Brain microvascular endothelial cell (primary cell): ENCODE measurements around the gene RCBTB1.

Source experiments
- DNase-seq: peaks from one replicate; pipeline ENCODE4 v3.0.0-alpha.2; 2020
- H3K27ac ChIP-seq: fragments of 250-450 bp; sonication (Bioruptor Pico); 2 replicates; pipeline ENCODE4 v1.5.1; 2020; ENCODE audit warnings: mild to moderate bottlenecking, moderate library complexity
- H3K27me3 ChIP-seq: fragments of 250-450 bp; sonication (Bioruptor Pico); replicated peaks from 2 replicates; pipeline ENCODE4 v1.5.1; 2020; ENCODE audit warnings: mild to moderate bottlenecking
- H3K36me3 ChIP-seq: fragments of 250-450 bp; sonication (Bioruptor Pico); replicated peaks from 2 replicates; pipeline ENCODE4 v1.5.1; 2020; ENCODE audit warnings: mild to moderate bottlenecking
- H3K4me3 ChIP-seq: 2 replicates; pipeline ENCODE4 v1.5.1; 2011; ENCODE audit warnings: low read depth, mild to moderate bottlenecking, control low read depth, low read length, moderate library complexity
- CTCF ChIP-seq: IDR thresholded peaks from 2 replicates; pipeline ENCODE4 v1.5.1; 2011; ENCODE audit warnings: low read depth, mild to moderate bottlenecking, moderate library complexity, low read length, control low read depth, inconsistent platforms; ENCODE audit errors: missing control alignments
- in situ Hi-C: cut with HindIII; loops from 2 replicates; pipeline ENCODE4 v1.10.0; 2017; ENCODE audit warnings: low sequenced_read_pairs, low pct_ligation_motif_present

The RCBTB1 gene

DNA sequence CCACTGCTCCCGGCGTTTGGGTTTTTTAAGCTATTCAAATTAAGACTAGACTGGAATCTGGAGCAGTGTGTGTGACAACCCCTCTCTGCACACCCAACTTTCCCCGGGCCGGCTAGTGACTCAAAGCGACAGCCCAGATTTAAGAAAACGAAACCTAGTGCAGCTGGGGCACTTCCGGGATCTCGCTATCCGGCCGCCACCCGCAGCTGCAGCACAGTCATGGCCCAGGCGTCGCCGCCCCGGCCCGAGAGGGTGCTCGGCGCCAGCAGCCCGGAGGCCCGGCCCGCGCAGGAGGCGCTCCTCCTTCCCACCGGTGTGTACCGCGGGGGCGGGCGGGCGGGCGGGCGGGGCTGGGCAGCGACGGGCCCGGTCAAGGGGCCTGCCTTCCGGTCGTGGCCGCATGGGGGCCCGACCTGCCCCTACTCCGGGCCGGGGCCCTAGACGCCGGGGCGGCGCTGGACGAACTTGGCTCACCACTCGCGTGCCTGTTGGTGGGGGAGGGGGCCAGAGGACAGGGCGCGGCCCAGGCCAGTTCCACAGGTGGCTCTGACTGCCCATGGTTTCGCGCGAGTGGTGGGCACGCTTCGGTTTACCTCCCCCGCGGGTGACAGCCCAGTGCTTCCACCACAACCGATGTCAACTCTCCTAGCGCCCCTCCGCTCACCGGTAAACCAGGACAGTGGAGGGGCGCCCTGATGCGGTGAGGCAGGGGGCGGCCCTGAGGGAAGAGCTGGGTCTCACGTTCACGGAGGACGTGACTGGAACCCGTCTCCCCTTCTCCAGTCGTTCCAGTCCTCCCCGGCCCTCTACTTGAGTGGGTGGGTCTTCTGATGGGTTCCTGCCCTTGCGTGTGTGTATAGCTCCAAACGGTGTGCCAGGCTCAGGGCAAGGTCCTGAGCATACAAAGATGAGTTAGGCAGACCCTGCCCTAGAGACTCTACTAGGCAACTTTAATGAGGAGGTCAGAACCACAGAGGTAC, 89.3 kb downstream of the RCBTB1 start, which contains the start of gene PHF11:
Gene PHF11, plus strand, starts transcription at position 171 of the 980 bp plus-strand sequence. Its CDS starts 49 bp downstream, at position 220.
- TF ChIP-seq CTCF = no peak
- no peaks in the 10 kb centered on the region for H3K36me3 ChIP-seq
- no peaks in the 10 kb centered on the region for H3K27me3 ChIP-seq
- peak within 1 kb of the TSS; percentile 65 for H3K4me3 ChIP-seq
- H3K27ac ChIP-seq = peak within 1 kb of the TSS; percentile 78
- in situ Hi-C loops = no loop called here
- DNase-seq = peak; percentile 64

DNA sequence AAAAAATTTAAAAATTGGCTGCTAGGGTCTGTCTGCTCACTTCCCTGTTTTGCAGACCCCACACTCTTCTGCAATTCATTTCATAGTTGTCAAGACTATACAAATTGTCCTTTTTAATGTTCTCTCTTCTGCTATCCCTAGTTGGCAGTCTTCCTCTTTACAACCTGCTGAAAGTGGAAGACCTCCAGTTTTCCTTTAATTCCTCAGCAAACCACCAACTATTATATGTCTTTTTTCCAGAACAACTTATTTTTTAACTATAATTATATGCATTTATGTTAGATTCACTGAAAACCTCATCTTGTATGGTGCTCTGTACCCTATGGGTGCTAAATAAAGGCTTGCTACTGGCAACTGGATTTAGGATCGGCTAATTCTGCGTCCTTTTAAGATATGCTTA, 90.7 kb downstream of the RCBTB1 start:
- Histone ChIP-seq H3K27me3 (no peaks in the 10 kb centered on the region), H3K27ac (no peak overlapping the region), H3K36me3 (no peaks in the 10 kb centered on the region), H3K4me3 (peak overlapping the region; percentile 65)
- in situ Hi-C loops = no loop called here
- DNase-seq = no peak
- no peak for TF ChIP-seq CTCF

DNA sequence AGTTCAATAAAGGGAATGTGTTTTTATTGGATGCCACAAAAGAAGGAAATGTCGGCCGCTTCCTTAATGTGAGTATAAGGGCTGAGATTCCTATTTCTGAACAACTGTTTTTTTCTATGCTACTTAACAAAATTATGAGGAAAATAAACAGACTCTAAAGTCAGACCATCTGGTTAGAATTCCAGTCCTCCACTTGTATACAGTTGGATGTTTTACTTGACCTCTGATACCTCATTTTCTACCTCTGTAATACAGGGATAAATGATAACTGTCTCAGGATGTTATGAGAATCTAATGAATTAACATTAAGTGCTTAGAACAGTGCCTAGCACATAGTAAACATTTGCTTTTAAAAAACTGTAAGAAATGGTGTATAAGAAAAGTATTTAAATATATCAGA, 96.8 kb downstream of the RCBTB1 start:
- H3K27ac ChIP-seq = no peak overlapping the region
- H3K4me3 ChIP-seq = no peak overlapping the region
- TF ChIP-seq CTCF = no peak
- no peaks in the 10 kb centered on the region for H3K36me3 ChIP-seq
- H3K27me3 ChIP-seq = no peaks in the 10 kb centered on the region
- no peak for DNase-seq
- in situ Hi-C loops = no loop called here
